PC-3 (cell line): Measurements from ENCODE around the gene GREB1L. TPM values are rescaled to one million over a fixed set of nuclear protein-coding genes. Genes with fewer than 3 reads are reported as not detected.

ENCODE experiments used
- ATAC-seq: fragments of 200-7000 bp; cut with Tn5 transposase; 2 replicates; pipeline ENCODE4 v1.9.1; 2020; ENCODE audit warnings: mild to moderate bottlenecking, moderate library complexity
- BruUV-seq: library from RNA; stranded (reverse); fragments of 400-500 nt; replicated peaks from 2 replicates; lab custom pipeline; 2021; lab: Mats Ljungman, UMichigan
- CTCF ChIA-PET: fragments of 300-600 bp; sonication (Branson Sonifier 250); formaldehyde crosslinking; loops from one replicate; lab custom pipeline; 2022; ENCODE audit warnings: antibody characterized with exemption; lab: Charles Lee
- POLR2A ChIA-PET: fragments of 300-600 bp; sonication (Branson Sonifier 250); formaldehyde crosslinking; loops from one replicate; lab custom pipeline; 2022; ENCODE audit warnings: antibody characterized with exemption; ENCODE audit not compliant: unreplicated experiment; lab: Charles Lee
- DNase-seq: peaks from one replicate; pipeline ENCODE4 v3.0.0-alpha.2; 2015
- H2AFZ ChIP-seq: fragments of 300-600 bp; sonication (generic); 2 replicates; pipeline ENCODE4 v1.6.0; 2016; ENCODE audit warnings: antibody characterized with exemption, low read length
- H3F3A ChIP-seq: fragments of 300-600 bp; sonication (generic); one replicate; pipeline ENCODE4 v1.6.0; 2017; ENCODE audit warnings: antibody characterized with exemption, low read length, control low read depth, mild to moderate bottlenecking; ENCODE audit not compliant: unreplicated experiment
- H3K27ac ChIP-seq: fragments of 300-600 bp; sonication (generic); 2 replicates; pipeline ENCODE4 v1.5.1; 2016; ENCODE audit warnings: mild to moderate bottlenecking, low read length
- H3K27me3 ChIP-seq: fragments of 300-600 bp; sonication (generic); 2 replicates; pipeline ENCODE4 v1.6.1; 2016; ENCODE audit warnings: low read length, mixed read lengths
- H3K36me3 ChIP-seq: fragments of 300-600 bp; sonication (generic); 2 replicates; pipeline ENCODE4 v1.6.1; 2016; ENCODE audit warnings: low read depth, mixed run types, low read length, mixed read lengths
- H3K4me1 ChIP-seq: fragments of 300-600 bp; sonication (generic); 2 replicates; pipeline ENCODE4 v1.5.1; 2016; ENCODE audit warnings: low read length; ENCODE audit not compliant: insufficient read depth
- H3K4me2 ChIP-seq: fragments of 300-600 bp; sonication (generic); 2 replicates; pipeline ENCODE4 v1.6.0; 2016; ENCODE audit warnings: low read length
- H3K4me3 ChIP-seq: fragments of 300-600 bp; sonication (generic); 2 replicates; pipeline ENCODE4 v1.5.1; 2016; ENCODE audit warnings: mild to moderate bottlenecking, low read length, mixed read lengths
- H3K79me2 ChIP-seq: fragments of 300-600 bp; sonication (generic); 2 replicates; pipeline ENCODE4 v1.6.1; 2017; ENCODE audit warnings: low read length, mixed read lengths
- H3K9ac ChIP-seq: fragments of 300-600 bp; sonication (generic); 2 replicates; pipeline ENCODE4 v1.6.0; 2016; ENCODE audit warnings: mild to moderate bottlenecking, low read length
- H3K9me2 ChIP-seq: fragments of 300-600 bp; sonication (generic); replicated peaks from 2 replicates; pipeline ENCODE4 v1.6.1; 2016; ENCODE audit warnings: mixed run types, low read length, mixed read lengths
- H3K9me3 ChIP-seq: fragments of 300-600 bp; sonication (generic); 2 replicates; pipeline ENCODE4 v1.6.1; 2016; ENCODE audit warnings: low read length, mixed read lengths
- H4K20me1 ChIP-seq: fragments of 300-600 bp; sonication (generic); 2 replicates; pipeline ENCODE4 v1.6.1; 2016; ENCODE audit warnings: low read length, mixed read lengths
- CTCF ChIP-seq: fragments of 300-600 bp; sonication (generic); conservative IDR thresholded peaks from 2 replicates; pipeline ENCODE4 v1.5.1; 2017; ENCODE audit warnings: antibody characterized with exemption, low read depth, mild to moderate bottlenecking, low read length
- EZH2 ChIP-seq: fragments of 300-600 bp; sonication (generic); IDR thresholded peaks from one replicate; pipeline ENCODE4 v1.6.1; 2017; ENCODE audit warnings: antibody characterized with exemption, mild to moderate bottlenecking, low read length; ENCODE audit not compliant: unreplicated experiment
- EZH2phosphoT487 ChIP-seq: fragments of 300-600 bp; sonication (generic); IDR thresholded peaks from 2 replicates; pipeline ENCODE4 v1.6.1; 2018; ENCODE audit warnings: mild to moderate bottlenecking, antibody characterized with exemption, low read length, borderline replicate concordance
- intact Hi-C: fragments of 100-400 bp; cut with micrococcal nuclease; formaldehyde crosslinking; loops from 2 replicates; pipeline ENCODE4 v1.9.0; 2023
- total RNA-seq: library from RNA; depleted of rRNA; stranded (reverse); fragments of >200 nt; gene quantifications from 2 replicates; pipeline ENCODE4 v1.2.3, GENCODE V29; 2014

The GREB1L gene
- total RNA-seq, 1 experiment from 2014 or later = 10.3 TPM

GRCh38 chr18:21450503-21450902 lies 208.5 kb downstream of the GREB1L start:
- no peaks in the 10 kb centered on the region for H3K79me2 ChIP-seq
- H3K9me2 ChIP-seq = no peaks in the 10 kb centered on the region
- ATAC-seq (no peak), DNase-seq (no peak)
- H4K20me1 ChIP-seq = no peaks in the 10 kb centered on the region
- intact Hi-C loops = loop anchor here (10.0 kb wide), 1 partner anchor 486 kb away; no protein-coding TSS in a partner anchor
- ChIA-PET CTCF (no interaction called here), POLR2A (no interaction called here)
- TF ChIP-seq EZH2 (no peak), CTCF (no peak), EZH2phosphoT487 (no peak)
- no peak overlapping the region for H3K4me3 ChIP-seq
- no peak overlapping the region for H3K4me2 ChIP-seq
- peaks cover 7% of the 10 kb centered on the region for H3K4me1 ChIP-seq
- H3K36me3 ChIP-seq = no peaks in the 10 kb centered on the region
- H3K9ac ChIP-seq = no peak overlapping the region
- no peak overlapping the region for H2AFZ ChIP-seq
- H3K27me3 ChIP-seq = no peaks in the 10 kb centered on the region
- no TSS peak for BruUV-seq
- H3F3A ChIP-seq = no peaks in the 10 kb centered on the region
- H3K27ac ChIP-seq = no peak overlapping the region
- H3K9me3 ChIP-seq = no peaks in the 10 kb centered on the region

- CTCF ChIA-PET = no interaction called here
- intact Hi-C loops = loop anchor here (10.0 kb wide), 1 partner anchor 486 kb away; no protein-coding TSS in a partner anchor
- no TSS peak for BruUV-seq
- Histone ChIP-seq H3K9me2 (no peaks in the 10 kb centered on the region), H3F3A (no peaks in the 10 kb centered on the region), H3K79me2 (no peaks in the 10 kb centered on the region), H3K27me3 (no peaks in the 10 kb centered on the region), H4K20me1 (no peaks in the 10 kb centered on the region), H3K27ac (no peak overlapping the region), H3K4me1 (peaks cover 7% of the 10 kb centered on the region), H2AFZ (no peak overlapping the region), H3K4me3 (no peak overlapping the region), H3K4me2 (no peak overlapping the region), H3K9ac (no peak overlapping the region), H3K9me3 (no peaks in the 10 kb centered on the region), H3K36me3 (no peaks in the 10 kb centered on the region)
- POLR2A ChIA-PET = interaction anchor here (0.6 kb wide), 1 partner anchor 149 kb away, joined by 3 read pairs; no protein-coding TSS in a partner anchor
- TF ChIP-seq CTCF (no peak), EZH2 (no peak), EZH2phosphoT487 (no peak)
- peak; percentile 16 for DNase-seq
- no peak for ATAC-seq
These were observed 208.9 kb downstream of the GREB1L start for GRCh38 chr18:21450913-21451312.

- intact Hi-C loops = loop anchor here (10.0 kb wide), 1 partner anchor 487 kb away; no protein-coding TSS in a partner anchor
- Histone ChIP-seq H3K27me3 (no peaks in the 10 kb centered on the region), H4K20me1 (no peaks in the 10 kb centered on the region), H3K9me3 (no peaks in the 10 kb centered on the region), H3K9me2 (no peaks in the 10 kb centered on the region), H3K27ac (no peak overlapping the region), H2AFZ (no peak overlapping the region), H3K4me2 (no peak overlapping the region), H3F3A (no peaks in the 10 kb centered on the region), H3K36me3 (no peaks in the 10 kb centered on the region), H3K79me2 (no peaks in the 10 kb centered on the region), H3K4me1 (peaks cover 12% of the 10 kb centered on the region), H3K9ac (no peak overlapping the region), H3K4me3 (no peak overlapping the region)
- no peak for TF ChIP-seq EZH2
- no TSS peak for BruUV-seq
- ChIA-PET CTCF (no interaction called here), POLR2A (interaction anchor here (0.6 kb wide), 1 partner anchor 148 kb away, joined by 3 read pairs; no protein-coding TSS in a partner anchor)
- ATAC-seq = no peak
- no peak for DNase-seq
These were observed 209.8 kb downstream of the GREB1L start for GRCh38 chr18:21451851-21452250.
